ENCODE data around the gene ARID3C.

ARID3C gene

GRCh38 chr9:34594177-34594576 lies 34.7 kb downstream of the ARID3C start:
- no peak for DNase-seq (ENCODE audit: low spot score)

- DNase-seq (ENCODE audit: low spot score) = no peak
Measured at GRCh38 chr9:34592895-34593601, 35.8 kb downstream of the ARID3C start.

GRCh38 chr9:34591917-34592866 lies 36.7 kb downstream of the ARID3C start:
- no peak for DNase-seq (ENCODE audit: low spot score)

- DNase-seq (ENCODE audit: low spot score) = peak; percentile 65
Measured at GRCh38 chr9:34591248-34591916, 37.5 kb downstream of the ARID3C start.

- DNase-seq (ENCODE audit: low spot score) = no peak
Measured at GRCh38 chr9:34590381-34591247, 38.3 kb downstream of the ARID3C start.

GRCh38 chr9:34589636-34590380 lies 39.1 kb downstream of the ARID3C start, which contains the start of gene CNTFR:
Gene CNTFR (minus strand): TSS chr9:34589724. CDS start chr9:34568981, 20,743 bp downstream.
- DNase-seq (ENCODE audit: low spot score) = no peak

- no peak for DNase-seq (ENCODE audit: low spot score)
Measured at GRCh38 chr9:34588671-34589635, 39.9 kb downstream of the ARID3C start.

- DNase-seq (ENCODE audit: low spot score) = no peak
Measured at GRCh38 chr9:34587271-34587670, 41.6 kb downstream of the ARID3C start.

- no peak for DNase-seq (ENCODE audit: low spot score)
Measured at GRCh38 chr9:34585946-34586669, 42.8 kb downstream of the ARID3C start.

- no peak for DNase-seq (ENCODE audit: low spot score)
Measured at GRCh38 chr9:34584970-34585369, 43.9 kb downstream of the ARID3C start.

- DNase-seq (ENCODE audit: low spot score) = no peak
Measured at GRCh38 chr9:34582787-34583186, 46.1 kb downstream of the ARID3C start.

- no peak for DNase-seq (ENCODE audit: low spot score)
Measured at GRCh38 chr9:34581318-34581717, 47.5 kb downstream of the ARID3C start.

- DNase-seq (ENCODE audit: low spot score) = no peak
Measured at GRCh38 chr9:34580358-34580757, 48.5 kb downstream of the ARID3C start.

GRCh38 chr9:34579808-34580163 lies 49.1 kb downstream of the ARID3C start:
- no peak for DNase-seq (ENCODE audit: low spot score)

- no peak for DNase-seq (ENCODE audit: low spot score)
Measured at GRCh38 chr9:34579104-34579807, 49.6 kb downstream of the ARID3C start.

- no peak for DNase-seq (ENCODE audit: low spot score)
Measured at GRCh38 chr9:34578241-34579103, 50.4 kb downstream of the ARID3C start.

Measured in CD4-positive, alpha-beta T cell treated with Interleukin-6 at 100 ng/mL for 8 hours (primary cell).